MM.1S (cell line): Measurements from ENCODE around the gene FIGNL2.

Source experiments
- CTCF ChIP-seq: fragments of 300-600 bp; sonication (generic); IDR thresholded peaks from 2 replicates; pipeline ENCODE4 v1.5.1; 2016; ENCODE audit warnings: antibody characterized with exemption, low read length, mixed read lengths
- EZH2 ChIP-seq: fragments of 300-600 bp; sonication (generic); optimal IDR thresholded peaks from 2 replicates; pipeline ENCODE3; 2017; ENCODE audit warnings: low read depth, mild to moderate bottlenecking, antibody characterized with exemption, low read length, mixed read lengths
- EZH2phosphoT487 ChIP-seq: fragments of 300-600 bp; sonication (generic); IDR thresholded peaks from 2 replicates; pipeline ENCODE4 v1.6.1; 2018; ENCODE audit warnings: antibody characterized with exemption, low read length

- TF ChIP-seq CTCF (no peak), EZH2 (no peak), EZH2phosphoT487 (no peak)
Measured at GRCh38 chr12:51785906-51786305, 62.6 kb downstream of the FIGNL2 start.
